Endometrium (tissue), 2 donors: ENCODE results near the gene CDHR3.
"Not testable (repeated sequence)": the region's sequence is repeated elsewhere in the genome, so short reads cannot be mapped to it uniquely, and the experiment has no call there.

Experiments used
- FAIRE-seq: peaks from 2 replicates; lab custom pipeline; 2012; peaks lifted over from hg19 to GRCh38; lab: Jason Lieb, UNC
- donor health status: control.
- donor health status: control.

Gene CDHR3

GRCh38 chr7:105958012-105958411, 5.1 kb upstream of the CDHR3 start:
- no peak for FAIRE-seq

DNA sequence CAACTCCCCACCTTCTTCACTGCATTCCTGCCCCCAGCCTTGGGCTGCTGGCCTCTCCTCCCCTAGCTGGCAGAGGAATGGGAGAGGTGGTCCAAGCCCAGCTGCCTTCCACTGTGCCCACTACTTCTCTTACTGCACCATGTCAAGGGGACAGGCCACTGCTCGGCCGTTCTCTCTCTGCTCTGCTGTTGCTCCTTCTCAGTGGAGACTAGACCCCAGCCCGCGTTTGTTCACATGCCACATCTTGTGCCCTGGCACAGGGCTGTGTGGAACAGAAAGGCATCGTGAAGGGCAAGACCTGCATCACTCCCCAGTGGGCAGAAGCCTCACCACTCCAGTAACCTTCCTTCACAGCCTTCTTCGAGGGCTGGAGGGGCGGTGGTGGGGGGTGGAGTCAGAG, 711 bp upstream of the CDHR3 start:
- no peak for FAIRE-seq

GRCh38 chr7:105971845-105972244, 8.8 kb downstream of the CDHR3 start:
- FAIRE-seq = no peak

DNA sequence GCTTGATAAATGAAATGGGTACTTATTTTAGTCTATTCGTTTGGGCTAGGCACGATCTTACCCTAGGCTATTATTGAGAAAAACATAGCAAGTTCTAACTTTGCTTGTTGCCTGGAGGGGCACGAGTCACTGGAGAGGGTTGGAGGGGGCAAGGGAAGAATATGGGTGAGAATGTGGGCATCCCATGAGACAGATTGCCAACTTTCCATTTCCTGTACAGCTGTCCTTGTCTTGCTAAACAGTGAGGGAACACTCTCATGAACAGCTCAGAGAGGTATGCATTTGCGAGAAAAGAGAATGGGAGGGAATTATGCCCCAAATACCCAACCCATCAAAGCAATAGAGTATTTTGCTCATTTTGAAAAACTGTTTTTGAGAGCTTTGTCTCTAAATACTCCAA, 9.2 kb downstream of the CDHR3 start:
- no peak for FAIRE-seq

DNA sequence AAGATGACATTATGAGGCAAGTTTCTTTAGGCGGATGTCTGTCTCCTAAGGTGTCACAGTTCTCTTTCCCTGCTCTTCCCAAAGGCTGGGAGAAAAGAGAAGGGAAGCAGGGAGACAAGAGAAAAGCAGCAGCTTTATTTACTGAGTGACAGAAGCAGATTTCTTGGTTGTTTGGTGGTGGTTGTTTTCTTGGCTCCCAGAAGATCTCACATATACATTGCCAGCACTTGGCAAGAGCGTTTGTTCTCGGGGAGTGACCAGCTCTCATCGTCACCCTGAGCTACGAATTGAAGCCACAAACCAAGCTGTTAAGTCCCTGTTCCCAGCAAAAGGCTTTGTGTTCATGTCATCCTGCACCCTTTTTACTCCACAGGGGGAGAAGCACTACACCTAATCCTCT, 11.4 kb downstream of the CDHR3 start:
- FAIRE-seq = no peak

DNA sequence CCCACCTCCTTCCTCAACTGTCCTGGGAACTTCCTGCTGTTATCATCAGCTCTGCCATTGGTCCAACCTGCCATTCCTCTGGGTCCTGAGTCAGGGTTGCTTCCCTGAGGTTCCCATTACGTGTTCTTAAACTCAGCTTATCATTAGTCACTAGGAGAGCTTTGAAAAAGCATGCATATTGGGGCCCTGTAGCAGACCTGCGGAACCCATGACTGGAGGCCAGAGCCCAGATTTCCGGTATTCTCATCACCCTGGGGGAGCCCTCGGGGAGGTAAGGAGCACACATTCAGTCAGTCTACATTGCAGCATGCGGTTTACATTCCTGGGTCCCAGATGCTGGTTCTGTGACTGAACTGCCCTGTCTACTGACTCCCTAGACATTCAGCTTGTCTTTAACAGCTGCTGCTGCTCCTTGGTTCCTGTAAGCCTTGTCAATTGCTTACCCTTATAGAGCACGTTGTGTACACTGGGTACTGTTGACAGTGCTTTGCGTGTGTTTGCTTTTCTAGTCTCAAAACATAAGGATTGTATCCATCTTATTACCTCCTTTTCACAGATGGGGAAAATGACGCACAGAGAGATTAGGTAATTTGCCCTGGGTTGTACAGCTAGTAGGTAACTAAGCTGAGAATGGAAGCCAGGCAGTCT, 12.8 kb downstream of the CDHR3 start:
- FAIRE-seq = no peak

GRCh38 chr7:105976868-105977267, 13.8 kb downstream of the CDHR3 start:
- FAIRE-seq = no peak

DNA sequence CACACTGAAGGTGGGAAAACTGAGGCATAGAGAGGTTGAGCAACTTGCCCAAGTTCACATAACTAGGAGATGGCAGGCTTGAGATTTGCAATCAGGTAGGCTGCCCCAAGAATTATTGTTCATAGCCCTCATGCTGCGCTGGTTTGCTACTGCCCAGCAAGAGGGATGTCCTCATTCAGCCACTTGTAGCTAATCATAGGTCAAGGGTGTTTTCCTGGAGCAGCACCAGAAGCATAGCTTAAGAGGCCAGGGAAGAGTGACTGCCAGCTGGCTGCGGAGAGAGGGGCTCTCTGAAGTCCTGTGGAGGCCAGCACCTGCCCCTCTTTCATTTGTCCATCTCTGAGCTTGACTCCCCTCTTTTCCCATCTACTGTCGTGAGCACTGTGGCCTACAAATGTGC, 15.0 kb downstream of the CDHR3 start:
- no peak for FAIRE-seq

GRCh38 chr7:105978974-105979373, 15.9 kb downstream of the CDHR3 start:
- no peak for FAIRE-seq

DNA sequence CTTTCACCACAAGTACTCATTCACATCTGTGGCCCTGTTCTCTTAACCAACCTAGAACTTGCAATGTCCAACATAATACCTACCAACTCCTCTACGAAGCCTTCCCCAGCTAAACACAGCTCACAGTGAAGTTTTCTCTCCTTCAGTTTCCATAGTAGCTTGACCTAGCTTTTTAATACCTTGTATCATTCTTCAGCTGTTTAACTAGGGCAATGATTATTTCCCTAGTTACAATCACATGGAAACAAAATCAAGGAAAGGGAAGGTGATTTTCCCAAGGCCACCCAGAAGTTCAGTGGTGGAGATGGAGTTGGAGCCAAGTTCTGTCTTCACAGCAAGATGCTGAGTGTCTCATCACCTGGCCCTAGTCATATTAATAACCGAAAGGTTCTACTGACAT, 16.3 kb downstream of the CDHR3 start:
- no peak for FAIRE-seq

DNA sequence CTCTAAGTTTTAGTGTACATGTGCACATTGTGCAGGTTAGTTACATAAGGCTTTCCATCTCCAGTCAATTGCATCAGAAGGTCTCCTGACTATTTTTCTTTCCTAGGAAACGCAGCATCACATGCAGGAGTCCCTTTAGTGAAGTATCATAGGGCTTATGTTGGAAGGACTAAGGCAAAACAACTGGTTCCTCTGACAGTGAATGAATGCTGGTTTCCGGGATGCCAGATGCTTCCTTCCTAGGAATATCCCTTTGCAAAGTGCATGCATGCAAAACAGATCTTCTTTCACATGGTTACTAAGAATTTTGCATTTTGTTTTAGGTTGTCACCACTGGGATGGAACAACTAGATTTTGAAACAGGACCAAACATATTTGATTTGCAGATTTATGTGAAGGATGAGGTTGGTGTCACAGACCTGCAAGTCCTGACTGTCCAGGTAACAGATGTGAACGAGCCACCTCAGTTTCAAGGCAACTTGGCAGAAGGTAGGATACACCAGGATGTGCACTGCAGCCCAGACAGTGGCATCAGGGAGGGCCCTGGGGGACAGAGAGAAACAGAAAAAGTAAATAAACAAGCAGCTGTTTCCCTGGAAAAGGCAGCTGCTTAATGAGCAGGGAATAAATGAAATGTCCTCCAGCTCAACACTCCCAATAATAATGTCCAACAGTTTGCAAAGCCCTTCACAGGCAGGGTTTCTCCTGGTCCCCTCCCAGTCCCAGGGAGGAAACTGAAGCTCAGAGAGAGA, 17.8 kb downstream of the CDHR3 start:
- no peak for FAIRE-seq

GRCh38 chr7:105982388-105982787, 19.3 kb downstream of the CDHR3 start:
- no peak for FAIRE-seq

- FAIRE-seq = not testable (repeated sequence)
Measured at GRCh38 chr7:105984808-105985207, 21.7 kb downstream of the CDHR3 start.

DNA sequence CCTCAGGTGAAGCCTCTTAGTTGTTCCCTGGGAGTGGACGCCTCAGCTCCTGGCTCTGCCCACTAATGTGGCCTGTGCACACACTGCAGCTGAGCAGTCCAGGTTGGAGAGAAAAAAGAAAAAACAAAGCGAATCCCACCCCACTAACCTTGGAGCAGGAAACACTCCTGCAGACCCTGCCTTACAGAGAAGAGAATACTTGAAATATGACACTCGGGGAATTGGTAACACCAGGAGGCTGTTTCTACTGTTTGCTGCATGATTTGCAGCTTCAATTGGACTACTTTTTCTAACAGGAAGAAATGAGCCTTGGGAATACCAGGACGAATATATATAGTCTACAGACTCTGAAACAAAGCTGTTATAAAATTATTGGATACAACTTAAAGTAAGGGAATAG, 22.2 kb downstream of the CDHR3 start:
- FAIRE-seq = no peak

GRCh38 chr7:105985672-105986215, 22.7 kb downstream of the CDHR3 start:
- FAIRE-seq = no peak

DNA sequence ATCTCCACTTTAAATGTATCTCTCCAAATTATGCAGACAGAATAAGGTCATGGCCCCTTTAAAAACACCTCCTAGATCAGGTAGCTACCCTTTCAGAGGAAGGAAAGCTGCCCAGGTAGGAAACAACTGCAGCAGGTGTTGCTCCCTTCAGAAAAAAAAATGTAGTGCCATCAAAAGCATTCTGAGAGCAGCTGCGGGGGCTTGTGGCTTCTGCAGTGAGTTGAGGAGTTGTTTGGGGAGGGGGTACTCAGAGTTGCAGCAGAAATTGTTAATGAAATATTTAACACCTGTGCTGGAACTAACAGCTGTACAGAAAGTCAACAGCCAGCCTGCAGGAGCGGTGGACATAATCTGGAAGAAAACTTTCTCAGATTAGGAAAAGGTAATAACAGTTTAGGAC, 24.0 kb downstream of the CDHR3 start:
- no peak for FAIRE-seq

- FAIRE-seq = no peak
Measured at GRCh38 chr7:105988276-105988675, 25.2 kb downstream of the CDHR3 start.

GRCh38 chr7:105989191-105989590, 26.1 kb downstream of the CDHR3 start:
- no peak for FAIRE-seq

GRCh38 chr7:105989686-105990085, 26.6 kb downstream of the CDHR3 start:
- no peak for FAIRE-seq

- FAIRE-seq = no peak
Measured at GRCh38 chr7:105990141-105990540, 27.1 kb downstream of the CDHR3 start.

DNA sequence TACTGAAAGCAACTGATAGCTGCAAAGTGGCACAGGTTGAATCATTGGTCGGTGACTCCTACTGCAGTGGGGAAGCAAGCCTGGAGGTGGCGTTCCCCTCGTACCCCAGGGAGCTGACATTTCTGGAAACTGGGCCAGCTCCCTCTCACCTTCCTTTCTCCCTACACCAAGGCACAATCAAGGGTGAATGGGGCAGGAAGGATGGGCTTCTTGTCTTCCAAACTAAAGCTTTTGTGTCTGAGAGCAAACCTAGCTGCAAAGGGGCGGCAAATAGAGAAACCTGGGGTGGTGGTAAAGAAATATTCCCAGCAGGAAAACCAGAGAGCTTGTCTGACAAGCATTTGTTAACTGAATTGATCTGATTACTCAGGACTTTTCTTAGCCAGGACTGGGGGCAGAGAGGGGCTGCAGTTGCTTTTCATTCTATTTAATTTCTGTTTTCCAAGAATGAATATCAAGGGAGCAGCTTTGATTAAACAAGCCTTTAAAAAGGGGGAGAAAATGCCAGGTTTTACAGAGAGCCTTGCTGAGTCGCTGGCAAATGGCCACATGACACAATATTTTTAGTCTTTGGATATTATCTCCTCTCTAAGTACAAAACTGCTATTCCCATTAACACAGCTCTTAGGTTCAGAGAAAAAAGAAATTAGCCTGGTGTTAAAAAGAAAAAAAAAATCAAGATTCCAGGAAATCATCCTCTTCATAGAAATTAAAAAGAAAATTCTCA, 27.8 kb downstream of the CDHR3 start:
- no peak for FAIRE-seq

GRCh38 chr7:105992905-105993304, 29.8 kb downstream of the CDHR3 start:
- FAIRE-seq = no peak
